Loucy (cell line): ENCODE results near the gene NR4A2.

ENCODE experiments used
- H2AFZ ChIP-seq: fragments of 200-600 bp; sonication (generic); 2 replicates; pipeline ENCODE4 v1.6.0; 2016; ENCODE audit warnings: antibody characterized with exemption, mild to moderate bottlenecking, low read length, moderate library complexity
- H3F3A ChIP-seq: fragments of 200-600 bp; 2 replicates; pipeline ENCODE4 v1.6.0; 2016; ENCODE audit warnings: antibody characterized with exemption, low read depth, mild to moderate bottlenecking
- H3K27me3 ChIP-seq: fragments of 200-600 bp; sonication (generic); 2 replicates; pipeline ENCODE4 v1.6.1; 2014; ENCODE audit warnings: low read length, mild to moderate bottlenecking; ENCODE audit not compliant: insufficient read depth, poor library complexity, severe bottlenecking
- H3K36me3 ChIP-seq: fragments of 200-600 bp; sonication (generic); 2 replicates; pipeline ENCODE4 v1.6.1; 2016; ENCODE audit warnings: low read length; ENCODE audit not compliant: insufficient read depth
- H3K4me1 ChIP-seq: fragments of 200-600 bp; sonication (generic); 2 replicates; pipeline ENCODE4 v1.5.1; 2014; ENCODE audit warnings: low read length, mild to moderate bottlenecking; ENCODE audit not compliant: insufficient read depth, poor library complexity, severe bottlenecking
- H3K4me2 ChIP-seq: fragments of 200-600 bp; sonication (generic); 2 replicates; pipeline ENCODE4 v1.6.0; 2014; ENCODE audit warnings: antibody characterized with exemption, low read length, low read depth, mild to moderate bottlenecking; ENCODE audit not compliant: poor library complexity, severe bottlenecking
- H3K4me3 ChIP-seq: fragments of 200-600 bp; sonication (generic); 2 replicates; pipeline ENCODE4 v1.5.1; 2014; ENCODE audit warnings: low read length, mild to moderate bottlenecking, mixed read lengths; ENCODE audit not compliant: poor library complexity, severe bottlenecking
- H3K79me2 ChIP-seq: fragments of 200-600 bp; sonication (generic); 2 replicates; pipeline ENCODE4 v1.6.1; 2014; ENCODE audit warnings: low read length; ENCODE audit not compliant: insufficient read depth
- H3K9ac ChIP-seq: fragments of 200-600 bp; sonication (generic); 2 replicates; pipeline ENCODE4 v1.6.0; 2014; ENCODE audit warnings: mild to moderate bottlenecking, low read depth, low read length, moderate library complexity; ENCODE audit not compliant: poor library complexity, severe bottlenecking
- H3K9me2 ChIP-seq: fragments of 200-600 bp; sonication (generic); replicated peaks from 2 replicates; pipeline ENCODE4 v1.6.1; 2016; ENCODE audit warnings: low read depth, low read length, mixed read lengths
- H3K9me3 ChIP-seq: fragments of 200-600 bp; sonication (generic); 2 replicates; pipeline ENCODE4 v1.6.1; 2014; ENCODE audit warnings: mild to moderate bottlenecking, antibody characterized with exemption, low read length, low read depth; ENCODE audit not compliant: insufficient read depth
- H4K20me1 ChIP-seq: fragments of 200-600 bp; sonication (generic); 2 replicates; pipeline ENCODE4 v1.6.0; 2014; ENCODE audit warnings: antibody characterized with exemption, low read length, mild to moderate bottlenecking; ENCODE audit not compliant: insufficient read depth, poor library complexity, severe bottlenecking
- EZH2phosphoT487 ChIP-seq: fragments of 200-600 bp; IDR thresholded peaks from 2 replicates; pipeline ENCODE4 v1.6.1; 2018; ENCODE audit warnings: antibody characterized with exemption, mild to moderate bottlenecking, moderate library complexity, borderline replicate concordance
- TF ChIP-seq, protein P1 (sequence below): fragments of 200-600 bp; sonication (generic); conservative IDR thresholded peaks from 2 replicates; pipeline ENCODE4 v1.5.1; 2014; ENCODE audit warnings: mild to moderate bottlenecking, antibody characterized with exemption, low read length

Gene NR4A2

DNA sequence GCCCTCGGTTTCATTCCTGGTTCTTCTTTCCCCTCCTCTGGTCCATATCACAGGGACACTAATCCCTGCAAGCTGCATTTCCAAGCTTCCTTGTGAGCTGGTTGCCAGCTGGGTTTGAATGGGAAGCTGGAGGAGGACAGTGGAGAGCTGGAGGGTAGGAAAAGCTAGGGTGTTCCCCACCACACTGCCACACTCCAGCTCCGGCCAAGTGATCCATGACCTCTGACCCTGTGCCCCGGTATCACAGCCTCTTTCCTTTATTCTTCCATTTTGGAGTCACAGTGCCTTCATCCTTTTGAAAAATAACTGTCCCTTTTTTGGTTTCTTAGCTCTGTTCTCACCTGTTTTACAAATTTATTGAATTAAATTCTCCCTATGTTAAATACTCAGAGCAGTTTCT lies 13.1 kb upstream of the NR4A2 start:
- Histone ChIP-seq H2AFZ (no peak overlapping the region), H3K36me3 (no peaks in the 10 kb centered on the region), H4K20me1 (no peaks in the 10 kb centered on the region), H3K4me2 (no peak overlapping the region), H3K9ac (no peak overlapping the region), H3K79me2 (peaks cover 8% of the 10 kb centered on the region), H3F3A (no peaks in the 10 kb centered on the region), H3K4me1 (peaks cover 26% of the 10 kb centered on the region), H3K4me3 (no peak overlapping the region), H3K9me2 (no peaks in the 10 kb centered on the region), H3K27me3 (peaks cover 3% of the 10 kb centered on the region), H3K9me3 (no peaks in the 10 kb centered on the region)
- TF ChIP-seq EZH2phosphoT487, result no peak
- TF ChIP-seq, protein P1, sequence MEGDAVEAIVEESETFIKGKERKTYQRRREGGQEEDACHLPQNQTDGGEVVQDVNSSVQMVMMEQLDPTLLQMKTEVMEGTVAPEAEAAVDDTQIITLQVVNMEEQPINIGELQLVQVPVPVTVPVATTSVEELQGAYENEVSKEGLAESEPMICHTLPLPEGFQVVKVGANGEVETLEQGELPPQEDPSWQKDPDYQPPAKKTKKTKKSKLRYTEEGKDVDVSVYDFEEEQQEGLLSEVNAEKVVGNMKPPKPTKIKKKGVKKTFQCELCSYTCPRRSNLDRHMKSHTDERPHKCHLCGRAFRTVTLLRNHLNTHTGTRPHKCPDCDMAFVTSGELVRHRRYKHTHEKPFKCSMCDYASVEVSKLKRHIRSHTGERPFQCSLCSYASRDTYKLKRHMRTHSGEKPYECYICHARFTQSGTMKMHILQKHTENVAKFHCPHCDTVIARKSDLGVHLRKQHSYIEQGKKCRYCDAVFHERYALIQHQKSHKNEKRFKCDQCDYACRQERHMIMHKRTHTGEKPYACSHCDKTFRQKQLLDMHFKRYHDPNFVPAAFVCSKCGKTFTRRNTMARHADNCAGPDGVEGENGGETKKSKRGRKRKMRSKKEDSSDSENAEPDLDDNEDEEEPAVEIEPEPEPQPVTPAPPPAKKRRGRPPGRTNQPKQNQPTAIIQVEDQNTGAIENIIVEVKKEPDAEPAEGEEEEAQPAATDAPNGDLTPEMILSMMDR, result no peak

DNA sequence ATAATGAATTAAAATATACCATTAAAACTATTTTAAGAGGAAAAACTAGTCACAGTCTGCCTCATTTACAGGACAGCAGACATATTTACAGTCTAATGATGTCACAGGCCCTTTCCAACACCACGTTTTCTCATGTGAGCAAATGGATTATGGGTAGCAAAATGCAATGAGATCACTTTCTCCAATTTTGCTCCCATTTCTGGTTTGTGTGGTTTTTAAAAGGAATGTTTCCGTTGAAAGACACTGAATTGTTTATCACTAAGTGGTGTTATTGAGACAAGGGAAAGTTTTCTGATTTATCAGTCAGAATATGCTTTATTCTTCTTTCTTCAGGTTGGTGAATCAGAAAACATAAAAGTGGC lies 11.4 kb upstream of the NR4A2 start:
- Histone ChIP-seq H3K9me3 (no peaks in the 10 kb centered on the region), H3K27me3 (peaks cover 3% of the 10 kb centered on the region), H3K4me2 (peak overlapping the region; percentile 80)

DNA sequence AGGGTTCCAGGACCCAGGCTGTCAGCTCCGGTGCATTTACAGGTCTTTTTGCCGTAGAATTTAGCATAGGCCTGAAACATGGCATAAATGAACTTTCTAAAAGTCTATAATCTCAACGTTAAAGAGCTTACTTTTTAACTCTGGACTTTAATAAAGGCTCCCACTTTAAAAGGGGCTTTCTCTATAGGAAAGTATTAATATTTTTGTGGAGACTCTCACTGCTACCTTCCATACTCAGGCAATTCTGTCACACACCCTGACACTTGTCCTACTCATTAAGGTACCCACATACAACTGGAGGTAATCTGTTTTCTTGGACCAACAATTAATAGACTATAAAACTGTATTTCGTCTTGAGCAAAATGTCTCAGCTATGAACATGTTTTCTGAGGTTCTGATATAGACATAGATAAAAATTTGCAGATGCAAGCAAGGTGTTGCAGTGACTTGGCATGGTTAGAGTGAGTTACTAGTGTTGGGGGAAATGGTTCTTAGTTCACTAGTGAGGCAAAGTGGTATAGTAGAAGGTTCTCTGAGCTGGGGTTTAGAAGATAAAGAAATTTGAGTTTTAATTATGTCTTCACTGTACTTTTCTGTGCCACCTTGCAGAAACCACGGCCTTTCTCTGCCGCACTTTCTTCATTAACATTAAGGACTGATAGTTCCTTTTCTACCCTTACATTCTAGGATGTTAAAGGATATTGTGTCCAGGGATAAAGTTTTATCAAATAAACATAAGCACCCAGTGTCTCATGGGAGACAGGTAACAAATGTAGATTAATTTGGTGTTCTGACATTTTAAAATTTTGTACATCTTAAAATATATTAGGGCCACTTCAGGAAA lies 10.8 kb upstream of the NR4A2 start:
- TF ChIP-seq, protein P1, result no peak
- no peak for TF ChIP-seq EZH2phosphoT487
- peak overlapping the region; percentile 91 for H3K9ac ChIP-seq
- no peaks in the 10 kb centered on the region; the same call in 1 of the 2 replicates for H3F3A ChIP-seq
- peak overlapping the region; percentile 94 for H3K4me3 ChIP-seq
- H3K4me1 ChIP-seq, result peaks cover 43% of the 10 kb centered on the region
- H3K27me3 ChIP-seq, result peaks cover 3% of the 10 kb centered on the region
- peak overlapping the region; percentile 80 for H3K4me2 ChIP-seq
- H2AFZ ChIP-seq, result peak overlapping the region; percentile 73
- no peaks in the 10 kb centered on the region for H4K20me1 ChIP-seq
- H3K79me2 ChIP-seq, result peaks cover 29% of the 10 kb centered on the region
- H3K36me3 ChIP-seq, result no peaks in the 10 kb centered on the region
- H3K9me3 ChIP-seq, result no peaks in the 10 kb centered on the region
- H3K9me2 ChIP-seq, result no peaks in the 10 kb centered on the region

More for the DNA sequence above, 11.4 kb upstream of the NR4A2 start:
- Histone ChIP-seq H3K36me3 (no peaks in the 10 kb centered on the region), H3K79me2 (peaks cover 23% of the 10 kb centered on the region), H2AFZ (no peak overlapping the region), H4K20me1 (no peaks in the 10 kb centered on the region), H3K4me1 (peaks cover 37% of the 10 kb centered on the region), H3F3A (no peaks in the 10 kb centered on the region; the same call in 1 of the 2 replicates), H3K9me2 (no peaks in the 10 kb centered on the region), H3K9ac (peak overlapping the region; percentile 91), H3K4me3 (no peak overlapping the region)
- TF ChIP-seq, protein P1, result no peak
- TF ChIP-seq EZH2phosphoT487, result no peak
